ENCODE data around the gene SRSF4. TPM values are rescaled to one million over a fixed set of nuclear protein-coding genes. Genes with fewer than 3 reads are reported as not detected.

Gene SRSF4
- total and polyA plus RNA-seq, 9 of the 15 experiments (the other 6 are each of a cell fraction or from before 2014, with no cell fraction given), result 15.9 to 132 (median 82.0) TPM

GRCh38 chr1:29181413-29182225, at the start of gene SRSF4 (continued):
- TF ChIP-seq ZNF41 (CRISPR knock-in tag; conservative IDR thresholded peaks at IDR 0.05), result no peak
- peak; percentile 94 for TF ChIP-seq ELF1 (tag; IDR thresholded peaks at IDR 0.05)
- peak in 1 of 2 experiments; percentile 99; a peak in 2 of 4 replicates for TF ChIP-seq ZNF639 (CRISPR knock-in tag; conservative IDR thresholded peaks at IDR 0.05 in 1 of 2, IDR thresholded peaks at IDR 0.05 in 1 of 2)
- TF ChIP-seq MCM7 (IDR thresholded peaks at IDR 0.05), result no peak
- TF ChIP-seq ZBTB12 (CRISPR knock-in tag; IDR thresholded peaks at IDR 0.05), result peak; percentile 47
- 0 out of 2 replicates have a peak, but pooled peaks have one; percentile 15 for TF ChIP-seq RNF219 (CRISPR knock-in tag; IDR thresholded peaks at IDR 0.05)
- no peak for TF ChIP-seq NR0B1 (IDR thresholded peaks at IDR 0.05; ENCODE audit: partially characterized antibody)
- 0 out of 2 replicates have a peak, but pooled peaks have one; percentile 8 for TF ChIP-seq ZNF253 (CRISPR knock-in tag; conservative IDR thresholded peaks at IDR 0.05)
- peak; percentile 90 for TF ChIP-seq ETV5 (CRISPR knock-in tag; IDR thresholded peaks at IDR 0.05; ENCODE audit: low read depth)
- no peak for TF ChIP-seq GTF2B (IDR thresholded peaks at IDR 0.05; ENCODE audit: extremely low read depth, insufficient read length)
- TF ChIP-seq POU5F1 (IDR thresholded peaks at IDR 0.05; ENCODE audit: borderline replicate concordance, low read depth, low read length, partially characterized antibody), result no peak
- TF ChIP-seq ZNF778 (CRISPR knock-in tag; IDR thresholded peaks at IDR 0.05), result no peak
- no peak for TF ChIP-seq SRF (CRISPR knock-in tag; IDR thresholded peaks at IDR 0.05)
- TF ChIP-seq E2F8 (IDR thresholded peaks at IDR 0.05; ENCODE audit: low read depth, partially characterized antibody), result peak; percentile 88
- peak; percentile 65 for TF ChIP-seq FUS (optimal IDR thresholded peaks at IDR 0.05; ENCODE audit: low read depth, low read length)
- TF ChIP-seq TAF9B (IDR thresholded peaks at IDR 0.05; ENCODE audit: partially characterized antibody), result peak; percentile 89

Measured in K562 (cell line).